Measurements from ENCODE around the gene LTBR.

DNA sequence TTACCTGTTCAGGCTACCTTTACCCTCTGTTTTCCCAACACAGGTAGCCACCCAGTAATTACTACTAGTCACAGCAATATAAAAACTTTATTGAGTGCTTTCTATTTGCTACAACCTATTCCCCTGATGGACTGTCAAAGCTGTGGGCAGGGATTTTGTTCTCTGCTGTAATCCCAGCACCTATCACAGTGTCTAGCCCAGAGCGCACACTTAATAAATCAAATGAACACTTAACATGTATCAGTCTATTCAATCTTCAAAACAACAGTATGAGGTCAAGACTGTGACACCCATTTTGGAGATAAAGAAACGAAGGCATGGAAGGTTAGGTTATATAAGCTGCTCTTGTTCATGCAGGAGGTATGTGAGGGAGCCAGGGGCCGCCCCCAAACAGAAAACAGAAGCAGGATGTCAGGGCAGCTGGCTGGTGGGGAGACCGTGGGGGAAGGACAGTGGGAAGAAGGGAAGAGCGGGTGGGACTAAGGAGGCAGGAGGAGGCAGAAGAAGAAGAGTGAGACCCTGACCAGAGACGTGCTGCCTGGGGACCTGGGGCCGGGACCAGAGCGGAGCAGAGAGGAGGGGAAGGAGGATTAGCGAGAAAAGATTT is 43.8 kb upstream of the LTBR start:
- TF ChIP-seq CTCF (IDR thresholded peaks at IDR 0.05) = no peak
- TF ChIP-seq POLR2AphosphoS5 (IDR thresholded peaks at IDR 0.05) = peak; percentile 62
- peak; percentile 41 for TF ChIP-seq POLR2A (IDR thresholded peaks at IDR 0.05)

Data from prostate gland (tissue), 2 donors.